SK-N-SH treated with all-trans-retinoic acid at 6 μM for 48 hours (cell line): ENCODE measurements around the gene ID4.
A peak's percentile ranks its signal among the peaks of the same experiment; 100 is the strongest.

Experiments used
- ATAC-seq: fragments of 200-7000 bp; cut with Tn5 transposase; 3 replicates; pipeline ENCODE4 v1.9.1; 2020; ENCODE audit warnings: mild to moderate bottlenecking, moderate library complexity
- ARNTL ChIP-seq: fragments of 450-650 bp; formaldehyde crosslinking; IDR thresholded peaks from 2 replicates; pipeline ENCODE4 v1.5.0; 2020; ENCODE audit warnings: low read depth, mild to moderate bottlenecking, moderate library complexity, borderline replicate concordance
- BACH2 ChIP-seq: fragments of 250-450 bp; sonication (Bioruptor Pico); IDR thresholded peaks from 2 replicates; pipeline ENCODE4 v1.9.0; 2021; ENCODE audit warnings: mild to moderate bottlenecking, borderline replicate concordance
- CREB5 ChIP-seq: fragments of 250-450 bp; sonication (Bioruptor Pico); IDR thresholded peaks from 2 replicates; pipeline ENCODE4 v1.5.1; 2020; ENCODE audit warnings: low read depth, mild to moderate bottlenecking, moderate library complexity
- CSDC2 ChIP-seq: fragments of 250-450 bp; sonication (Bioruptor Pico); IDR thresholded peaks from 2 replicates; pipeline ENCODE4 v1.5.0; 2020; ENCODE audit warnings: mild to moderate bottlenecking, moderate library complexity
- CSRNP3 ChIP-seq: fragments of 250-450 bp; sonication (Bioruptor Pico); IDR thresholded peaks from 2 replicates; pipeline ENCODE4 v1.5.1; 2021; ENCODE audit warnings: mild to moderate bottlenecking, moderate library complexity
- GLIS3 ChIP-seq: fragments of 250-450 bp; sonication (Bioruptor Pico); IDR thresholded peaks from 2 replicates; pipeline ENCODE4 v1.5.0; 2020; ENCODE audit warnings: mild to moderate bottlenecking, moderate library complexity
- ISL1 ChIP-seq: fragments of 250-450 bp; sonication (Bioruptor Pico); IDR thresholded peaks from 2 replicates; pipeline ENCODE4 v2.1.2; 2022; ENCODE audit warnings: mild to moderate bottlenecking, moderate library complexity
- OSR1 ChIP-seq: fragments of 250-450 bp; sonication (Bioruptor Pico); IDR thresholded peaks from 2 replicates; pipeline ENCODE4 v1.8.0; 2022; ENCODE audit warnings: moderate library complexity, mild to moderate bottlenecking, inconsistent platforms
- PATZ1 ChIP-seq: fragments of 250-450 bp; sonication (Bioruptor Pico); IDR thresholded peaks from 2 replicates; pipeline ENCODE4 v1.8.0; 2020; ENCODE audit warnings: mild to moderate bottlenecking, moderate library complexity, borderline replicate concordance
- PPARA ChIP-seq: fragments of 250-450 bp; sonication (Bioruptor Pico); IDR thresholded peaks from 2 replicates; pipeline ENCODE4 v1.5.0; 2020; ENCODE audit warnings: mild to moderate bottlenecking, borderline replicate concordance
- RARB ChIP-seq: fragments of 250-450 bp; sonication (Bioruptor Pico); IDR thresholded peaks from 2 replicates; pipeline ENCODE4 v1.8.0; 2021; ENCODE audit warnings: mild to moderate bottlenecking, moderate library complexity
- SNAI2 ChIP-seq: fragments of 250-450 bp; sonication (Bioruptor Pico); IDR thresholded peaks from 2 replicates; pipeline ENCODE4 v1.5.0; 2020; ENCODE audit warnings: mild to moderate bottlenecking, moderate library complexity
- TCF4 ChIP-seq: fragments of 250-450 bp; sonication (Bioruptor Pico); IDR thresholded peaks from 2 replicates; pipeline ENCODE4 v1.8.0; 2021; ENCODE audit warnings: mild to moderate bottlenecking, moderate library complexity, borderline replicate concordance
- TOX ChIP-seq: fragments of 250-450 bp; sonication (Bioruptor Pico); IDR thresholded peaks from 2 replicates; pipeline ENCODE4 v1.8.0; 2021; ENCODE audit warnings: mild to moderate bottlenecking, moderate library complexity, borderline replicate concordance
- TSHZ2 ChIP-seq: fragments of 250-450 bp; sonication (Bioruptor Pico); IDR thresholded peaks from 2 replicates; pipeline ENCODE4 v1.5.0; 2020; ENCODE audit warnings: mild to moderate bottlenecking, moderate library complexity
- ZC3H10 ChIP-seq: fragments of 250-450 bp; sonication (Bioruptor Pico); IDR thresholded peaks from 2 replicates; pipeline ENCODE4 v1.5.1; 2021; ENCODE audit warnings: mild to moderate bottlenecking, moderate library complexity
- ZFP3 ChIP-seq: fragments of 250-450 bp; sonication (Bioruptor Pico); IDR thresholded peaks from 2 replicates; pipeline ENCODE4 v1.5.0; 2020; ENCODE audit warnings: mild to moderate bottlenecking, moderate library complexity
- ZFP30 ChIP-seq: fragments of 450-650 bp; formaldehyde crosslinking; IDR thresholded peaks from 2 replicates; pipeline ENCODE4 v1.5.0; 2022; ENCODE audit warnings: mild to moderate bottlenecking, moderate library complexity
- ZNF565 ChIP-seq: fragments of 450-650 bp; formaldehyde crosslinking; conservative IDR thresholded peaks from 2 replicates; pipeline ENCODE4 v1.5.0; 2020; ENCODE audit warnings: low read depth, mild to moderate bottlenecking, moderate library complexity
- ZNF70 ChIP-seq: fragments of 450-650 bp; formaldehyde crosslinking; IDR thresholded peaks from 2 replicates; pipeline ENCODE4 v1.5.0; 2020; ENCODE audit warnings: mild to moderate bottlenecking, moderate library complexity
- ZNF8 ChIP-seq: fragments of 450-650 bp; formaldehyde crosslinking; IDR thresholded peaks from 2 replicates; pipeline ENCODE4 v1.5.0; 2020; ENCODE audit warnings: mild to moderate bottlenecking, moderate library complexity

The ID4 gene

GRCh38 chr6:19802656-19803055 is 34.5 kb upstream of the ID4 start:
- TF ChIP-seq PPARA (CRISPR knock-in tag), result no peak
- no peak for TF ChIP-seq BACH2 (CRISPR knock-in tag)
- TF ChIP-seq CSRNP3 (CRISPR knock-in tag), result no peak
- no peak for TF ChIP-seq ZNF565 (CRISPR knock-in tag)
- no peak for TF ChIP-seq RARB (CRISPR knock-in tag)
- TF ChIP-seq ZNF70 (CRISPR knock-in tag), result no peak
- TF ChIP-seq TOX (CRISPR knock-in tag), result no peak
- no peak for TF ChIP-seq CREB5
- no peak for TF ChIP-seq ZC3H10 (CRISPR knock-in tag)
- no peak for TF ChIP-seq ISL1
- no peak for TF ChIP-seq GLIS3
- no peak for TF ChIP-seq SNAI2 (CRISPR knock-in tag)
- ATAC-seq, result no peak

- peak; percentile 12; the same call in 1 of the 3 replicates for ATAC-seq
- TF ChIP-seq ZC3H10 (CRISPR knock-in tag), result 0 out of 2 replicates have a peak, but pooled peaks have one; percentile 35
- no peak for TF ChIP-seq CSRNP3 (CRISPR knock-in tag)
Observed at GRCh38 chr6:19803331-19804204, 33.6 kb upstream of the ID4 start.

- no peak for TF ChIP-seq GLIS3
- no peak for TF ChIP-seq OSR1 (CRISPR knock-in tag)
- no peak for TF ChIP-seq CSRNP3 (CRISPR knock-in tag)
- TF ChIP-seq CREB5, result no peak
- TF ChIP-seq TOX (CRISPR knock-in tag), result no peak
- peak; percentile 28; the same call in 1 of the 2 replicates for TF ChIP-seq TCF4
- TF ChIP-seq BACH2 (CRISPR knock-in tag), result 0 out of 2 replicates have a peak, but pooled peaks have one; percentile 59
- peak; percentile 14; the same call in 1 of the 2 replicates for TF ChIP-seq ZC3H10 (CRISPR knock-in tag)
- TF ChIP-seq TSHZ2 (CRISPR knock-in tag), result peak; percentile 62
- 0 out of 2 replicates have a peak, but pooled peaks have one; percentile 13 for TF ChIP-seq CSDC2 (CRISPR knock-in tag)
- peak; percentile 72; the same call in 1 of the 2 replicates for TF ChIP-seq SNAI2 (CRISPR knock-in tag)
- TF ChIP-seq PATZ1 (CRISPR knock-in tag), result peak; percentile 69; the same call in 1 of the 2 replicates
- TF ChIP-seq ZFP3 (CRISPR knock-in tag), result 0 out of 2 replicates have a peak, but pooled peaks have one; percentile 73
- no peak for TF ChIP-seq ZNF565 (CRISPR knock-in tag)
- TF ChIP-seq ARNTL (CRISPR knock-in tag), result no peak
- no peak for TF ChIP-seq ZFP30 (CRISPR knock-in tag)
- TF ChIP-seq ZNF8 (CRISPR knock-in tag), result no peak
- no peak for TF ChIP-seq RARB (CRISPR knock-in tag)
- peak; percentile 95 for ATAC-seq
Observed at GRCh38 chr6:19804205-19805128, 32.7 kb upstream of the ID4 start.
